ENCODE results near the gene ZDHHC14.
"Not testable (repeated sequence)": the region's sequence is repeated elsewhere in the genome, so short reads cannot be mapped to it uniquely, and the experiment has no call there.

ZDHHC14 gene

DNA sequence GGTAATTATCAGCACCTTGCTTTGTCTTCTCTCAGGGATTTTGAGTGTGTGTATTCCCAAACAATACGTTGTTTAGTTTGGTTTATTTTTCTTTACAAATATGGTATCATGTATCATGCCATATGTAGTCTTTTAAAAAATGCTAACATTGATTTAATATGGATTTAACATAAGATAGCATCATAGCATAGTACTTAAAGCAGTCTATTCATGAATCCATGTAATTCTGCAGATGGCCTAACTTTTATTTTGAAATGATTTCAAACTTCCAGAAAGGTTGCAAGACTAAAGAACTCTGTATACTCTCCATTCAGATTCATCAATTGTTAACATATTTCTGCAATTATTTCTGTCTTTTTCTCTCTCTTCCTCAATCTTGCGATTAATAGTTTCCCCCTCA lies 7.9 kb downstream of the ZDHHC14 start:
- Mint-ChIP-seq H3K27me3 (ENCODE audit: low read depth) (no peaks in the 10 kb centered on the region), H3K27ac (no peak overlapping the region), H3K4me1 (ENCODE audit: low read depth) (peaks cover 16% of the 10 kb centered on the region), H3K36me3 (ENCODE audit: low read depth) (peaks cover 32% of the 10 kb centered on the region), H3K9me3 (peaks cover 21% of the 10 kb centered on the region), H3K4me3 (no peak overlapping the region)

DNA sequence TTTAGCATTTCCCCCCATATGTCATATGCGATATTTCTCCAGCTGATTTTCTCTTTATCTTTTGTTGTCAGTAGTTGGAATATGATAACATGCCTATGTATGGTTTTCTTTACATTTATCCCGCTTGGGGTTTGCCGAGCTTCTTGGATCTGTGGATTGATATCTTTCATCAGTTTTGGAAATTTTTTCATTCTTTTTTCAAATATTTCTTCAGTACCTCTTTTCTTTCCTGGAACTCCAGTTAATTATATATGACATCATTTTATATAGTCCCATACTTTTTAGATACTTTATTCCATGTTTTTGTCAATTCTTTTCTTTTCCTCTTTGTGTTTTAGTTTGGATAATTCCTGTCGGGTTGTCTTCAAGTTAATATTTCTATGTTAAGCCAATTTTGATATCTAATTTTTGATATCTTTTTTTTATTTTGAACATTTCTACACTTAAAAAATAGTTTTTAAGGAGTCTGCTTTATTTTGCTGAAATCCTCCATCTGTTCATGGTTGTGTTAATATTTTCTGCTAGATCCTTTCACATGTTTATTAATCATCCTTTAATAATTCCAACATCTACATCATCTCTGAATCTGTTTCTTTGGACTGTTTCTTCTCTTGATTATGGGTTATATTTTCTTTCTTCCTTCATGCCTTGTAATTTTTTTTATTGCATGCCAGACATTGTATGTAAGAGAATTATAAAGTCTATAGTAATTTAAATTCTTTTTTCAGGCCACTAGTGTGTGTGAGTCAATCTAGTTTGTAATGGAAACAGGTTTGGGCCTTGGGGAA lies 9.5 kb downstream of the ZDHHC14 start:
- no peak overlapping the region for H3K4me3 Mint-ChIP-seq
- no peaks in the 10 kb centered on the region for H3K27me3 Mint-ChIP-seq (ENCODE audit: low read depth)
- peaks cover 30% of the 10 kb centered on the region for H3K36me3 Mint-ChIP-seq (ENCODE audit: low read depth)
- H3K27ac Mint-ChIP-seq, result no peak overlapping the region
- peaks cover 21% of the 10 kb centered on the region for H3K9me3 Mint-ChIP-seq
- H3K4me1 Mint-ChIP-seq (ENCODE audit: low read depth), result peaks cover 9% of the 10 kb centered on the region

DNA sequence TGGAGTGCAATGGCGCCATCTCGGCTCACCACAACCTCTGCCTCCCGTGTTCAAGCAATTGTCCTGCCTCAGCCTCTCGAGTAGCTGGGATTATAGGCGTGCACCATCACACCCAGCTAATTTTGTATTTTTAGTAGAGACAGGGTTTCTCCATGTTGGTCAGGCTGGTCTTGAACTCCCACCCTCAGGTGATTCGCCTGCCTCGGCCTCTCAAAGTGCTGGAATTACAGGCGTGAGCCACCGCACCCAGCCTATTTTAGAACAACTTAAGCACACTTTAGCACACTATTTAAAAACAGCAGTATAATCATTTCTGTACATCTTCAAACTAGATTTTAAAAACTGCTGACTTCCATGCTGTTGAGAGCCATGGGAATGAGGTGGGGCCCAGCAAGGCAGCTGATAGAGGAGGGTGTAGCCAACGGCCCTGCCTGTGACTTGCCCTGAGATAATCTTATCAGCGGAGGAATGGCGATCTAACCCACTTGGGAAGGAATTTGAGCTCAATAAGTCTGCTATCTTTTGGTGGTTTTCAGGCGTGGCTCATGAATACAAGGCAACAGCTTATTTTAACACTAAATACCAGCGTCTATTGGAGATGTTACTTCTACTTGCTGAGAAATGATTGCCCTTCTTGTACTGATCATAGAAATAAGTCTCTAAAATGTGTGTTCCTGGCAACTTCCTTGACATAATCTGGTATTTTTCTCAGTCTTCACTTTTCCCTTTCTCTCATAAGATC lies 12.1 kb downstream of the ZDHHC14 start:
- no peaks in the 10 kb centered on the region for H3K27me3 Mint-ChIP-seq (ENCODE audit: low read depth)
- no peak overlapping the region for H3K4me3 Mint-ChIP-seq
- peaks cover 26% of the 10 kb centered on the region for H3K36me3 Mint-ChIP-seq (ENCODE audit: low read depth)
- no peak overlapping the region for H3K27ac Mint-ChIP-seq
- H3K4me1 Mint-ChIP-seq (ENCODE audit: low read depth), result peaks cover 7% of the 10 kb centered on the region
- peaks cover 21% of the 10 kb centered on the region for H3K9me3 Mint-ChIP-seq

DNA sequence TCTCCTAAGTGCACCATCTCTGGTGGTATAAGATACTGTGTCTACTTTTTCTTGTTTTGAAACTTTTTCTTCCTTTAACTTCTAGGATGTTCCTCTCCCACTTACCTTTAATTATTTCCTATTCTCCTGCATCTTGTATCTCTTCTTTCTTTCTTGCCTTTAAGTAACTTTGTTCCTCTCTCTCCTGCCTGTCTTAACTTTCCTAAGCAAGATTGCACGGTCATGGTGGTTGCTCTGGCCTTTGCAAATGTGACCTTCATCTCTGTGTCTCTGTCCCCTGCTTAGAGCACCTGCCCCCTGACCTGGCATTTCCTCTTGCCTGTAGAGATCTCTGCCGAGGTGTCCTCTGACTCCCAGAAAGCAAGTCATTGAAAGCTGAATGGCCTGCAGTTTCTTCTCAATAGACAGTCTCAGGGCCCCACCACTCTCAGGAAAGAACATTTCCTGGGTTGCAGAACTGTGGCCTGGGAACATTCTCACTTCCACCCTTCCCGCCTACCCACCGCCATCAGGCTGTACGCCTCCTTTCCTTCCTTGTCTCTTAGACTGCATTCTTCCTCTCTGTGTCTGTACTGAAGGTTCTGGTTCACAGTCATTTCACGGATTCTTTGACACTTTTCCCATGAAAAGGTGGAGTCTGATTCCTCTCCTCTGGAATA lies 12.8 kb downstream of the ZDHHC14 start:
- H3K27me3 Mint-ChIP-seq (ENCODE audit: low read depth), result no peaks in the 10 kb centered on the region
- H3K4me3 Mint-ChIP-seq, result no peak overlapping the region
- no peak overlapping the region for H3K27ac Mint-ChIP-seq
- peaks cover 21% of the 10 kb centered on the region for H3K9me3 Mint-ChIP-seq
- peaks cover 24% of the 10 kb centered on the region for H3K36me3 Mint-ChIP-seq (ENCODE audit: low read depth)
- peaks cover 4% of the 10 kb centered on the region for H3K4me1 Mint-ChIP-seq (ENCODE audit: low read depth)

DNA sequence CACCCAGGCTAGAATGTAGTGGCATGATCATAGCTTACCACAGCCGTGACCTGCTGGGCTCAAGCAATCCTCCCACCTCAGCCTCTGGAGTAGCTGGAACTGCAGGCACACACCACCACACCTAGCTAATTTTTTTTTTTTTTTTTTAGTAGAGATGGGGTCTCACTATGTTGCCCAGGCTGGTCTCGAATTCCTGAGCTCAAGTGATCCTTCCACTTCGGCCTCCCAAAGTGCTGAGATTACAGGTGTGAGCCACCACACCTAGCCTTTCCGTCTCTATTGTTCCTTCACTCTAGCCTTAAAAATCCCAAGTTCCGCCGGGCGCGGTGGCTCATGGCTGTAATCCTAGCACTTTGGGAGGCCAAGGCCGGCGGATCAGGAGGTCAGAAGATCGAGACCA lies 14.2 kb downstream of the ZDHHC14 start:
- not testable (repeated sequence) for H3K27ac Mint-ChIP-seq; H3K4me1 Mint-ChIP-seq (ENCODE audit: low read depth); H3K4me3 Mint-ChIP-seq; H3K27me3 Mint-ChIP-seq (ENCODE audit: low read depth)
- Mint-ChIP-seq H3K36me3 (ENCODE audit: low read depth) (peaks cover 18% of the 10 kb centered on the region), H3K9me3 (peaks cover 17% of the 10 kb centered on the region)

DNA sequence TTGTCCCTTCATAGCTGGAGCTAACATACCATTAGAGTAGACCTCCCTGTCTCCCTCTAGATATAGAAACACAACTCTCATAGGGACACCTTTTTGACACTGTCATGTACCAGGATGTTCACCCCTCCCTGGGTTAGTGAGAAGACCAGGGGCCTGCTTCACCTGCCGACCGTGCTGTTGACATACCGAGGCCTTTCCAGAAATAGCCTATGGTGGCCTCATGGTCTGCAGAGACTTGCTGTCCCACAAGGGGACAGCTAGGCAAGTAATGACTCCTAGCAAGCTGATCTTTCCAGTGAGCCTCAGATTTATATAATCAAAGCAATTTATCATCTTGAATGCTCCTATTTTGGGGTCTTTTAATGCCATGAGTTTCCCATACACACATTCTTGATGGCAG lies 15.0 kb downstream of the ZDHHC14 start:
- peaks cover 10% of the 10 kb centered on the region for H3K9me3 Mint-ChIP-seq
- H3K4me1 Mint-ChIP-seq (ENCODE audit: low read depth), result peaks cover 6% of the 10 kb centered on the region
- no peaks in the 10 kb centered on the region for H3K27me3 Mint-ChIP-seq (ENCODE audit: low read depth)
- no peak overlapping the region for H3K27ac Mint-ChIP-seq
- H3K36me3 Mint-ChIP-seq (ENCODE audit: low read depth), result peaks cover 13% of the 10 kb centered on the region
- no peak overlapping the region for H3K4me3 Mint-ChIP-seq

DNA sequence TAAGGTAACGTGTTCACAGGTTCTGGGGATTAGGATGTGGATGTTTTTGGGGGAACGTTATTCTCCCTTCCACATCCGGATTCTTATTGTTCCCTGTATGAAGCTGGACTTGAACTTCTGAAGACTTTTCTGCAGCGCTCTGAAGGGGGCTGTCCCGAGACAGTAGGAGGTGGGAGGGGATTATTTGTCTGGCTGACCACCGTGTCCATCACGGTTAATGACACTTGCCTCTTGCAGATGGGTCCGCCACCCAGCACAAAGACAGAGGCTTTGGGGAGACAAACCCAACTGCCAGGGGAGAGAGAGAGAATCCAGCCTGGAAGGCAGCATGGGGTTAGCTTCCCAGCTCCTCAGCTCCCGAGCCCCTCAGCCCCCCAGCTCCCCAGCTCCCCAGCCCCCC lies 16.7 kb downstream of the ZDHHC14 start:
- Mint-ChIP-seq H3K4me3 (no peak overlapping the region), H3K27ac (no peak overlapping the region), H3K36me3 (ENCODE audit: low read depth) (peaks cover 3% of the 10 kb centered on the region), H3K9me3 (no peaks in the 10 kb centered on the region), H3K27me3 (ENCODE audit: low read depth) (no peaks in the 10 kb centered on the region), H3K4me1 (ENCODE audit: low read depth) (peaks cover 6% of the 10 kb centered on the region)

DNA sequence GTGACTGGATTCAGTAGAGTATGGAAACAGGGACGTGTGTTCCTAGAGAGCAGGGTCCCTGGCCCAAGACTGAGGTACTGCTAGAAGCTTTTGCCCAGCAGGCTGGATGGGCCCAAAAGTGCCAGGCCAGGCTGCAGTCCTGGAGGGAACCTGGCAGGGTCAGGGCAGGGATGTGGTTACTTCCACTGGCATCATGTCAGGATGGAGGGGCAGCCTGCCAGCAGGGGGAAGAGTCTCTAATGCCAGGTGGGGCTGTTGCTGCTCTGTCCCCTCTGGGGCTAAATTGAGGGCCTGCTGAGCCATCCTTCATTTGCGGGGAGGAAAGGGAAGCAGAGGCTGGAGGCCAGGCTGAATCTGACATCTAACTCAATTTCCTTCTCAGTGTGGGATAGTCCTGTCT lies 17.2 kb downstream of the ZDHHC14 start:
- H3K36me3 Mint-ChIP-seq (ENCODE audit: low read depth), result peaks cover 3% of the 10 kb centered on the region
- H3K4me3 Mint-ChIP-seq, result no peak overlapping the region
- no peak overlapping the region for H3K27ac Mint-ChIP-seq
- peaks cover 6% of the 10 kb centered on the region for H3K4me1 Mint-ChIP-seq (ENCODE audit: low read depth)
- no peaks in the 10 kb centered on the region for H3K27me3 Mint-ChIP-seq (ENCODE audit: low read depth)
- no peaks in the 10 kb centered on the region for H3K9me3 Mint-ChIP-seq

DNA sequence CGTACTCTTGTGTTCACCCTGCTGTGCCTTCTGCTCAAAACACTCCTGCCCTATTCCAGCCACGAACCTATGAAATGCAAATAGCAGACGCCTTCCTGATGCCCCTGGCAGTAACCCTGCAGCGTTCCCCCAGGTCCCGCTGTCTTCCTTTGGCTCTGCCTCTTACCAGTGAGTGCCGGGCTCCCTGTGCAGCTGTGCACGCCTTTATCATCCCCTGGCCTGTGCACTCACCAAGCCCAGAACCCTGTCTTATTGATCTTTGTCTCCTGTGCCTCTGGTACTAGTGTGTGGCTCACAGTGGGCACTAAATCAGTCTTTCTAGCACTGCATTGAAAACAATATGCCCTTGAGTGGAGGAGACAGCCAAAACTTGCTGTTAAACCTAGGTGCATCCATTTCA lies 19.7 kb downstream of the ZDHHC14 start:
- no peak overlapping the region for H3K27ac Mint-ChIP-seq
- H3K4me1 Mint-ChIP-seq (ENCODE audit: low read depth), result peaks cover 2% of the 10 kb centered on the region
- no peaks in the 10 kb centered on the region for H3K9me3 Mint-ChIP-seq
- H3K4me3 Mint-ChIP-seq, result no peak overlapping the region
- H3K27me3 Mint-ChIP-seq (ENCODE audit: low read depth), result no peaks in the 10 kb centered on the region
- H3K36me3 Mint-ChIP-seq (ENCODE audit: low read depth), result no peaks in the 10 kb centered on the region

DNA sequence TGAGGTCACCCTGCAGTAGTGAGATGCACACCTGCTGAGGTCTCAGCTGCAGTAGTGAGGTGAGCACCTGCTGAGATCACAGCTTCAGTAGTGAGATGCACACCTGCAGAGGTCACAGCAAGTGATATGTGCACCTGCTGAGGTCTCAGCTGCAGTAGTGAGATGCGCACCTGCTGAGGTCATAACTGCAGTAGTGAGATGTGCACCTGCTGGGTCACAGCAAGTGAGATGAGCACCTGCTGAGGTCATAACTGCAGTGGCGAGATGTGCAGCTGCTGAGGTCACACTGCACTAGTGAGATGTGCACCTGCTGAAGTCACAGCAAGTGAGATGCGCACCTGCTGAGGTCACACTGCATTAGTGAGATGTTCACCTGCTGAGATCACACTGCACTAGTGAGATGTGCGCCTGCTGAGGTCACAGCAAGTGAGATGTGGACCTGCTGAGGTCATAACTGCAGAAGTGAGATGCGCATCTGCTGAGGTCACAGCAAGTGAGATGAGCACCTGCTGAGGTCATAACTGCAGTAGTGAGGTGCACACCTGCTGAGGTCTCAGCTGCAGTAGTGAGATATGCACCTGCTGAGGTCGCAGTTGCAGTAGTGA lies 20.8 kb downstream of the ZDHHC14 start:
- Mint-ChIP-seq H3K27me3 (ENCODE audit: low read depth) (no peaks in the 10 kb centered on the region), H3K9me3 (no peaks in the 10 kb centered on the region), H3K4me3 (no peak overlapping the region), H3K36me3 (ENCODE audit: low read depth) (no peaks in the 10 kb centered on the region), H3K4me1 (ENCODE audit: low read depth) (peaks cover 2% of the 10 kb centered on the region), H3K27ac (no peak overlapping the region)

DNA sequence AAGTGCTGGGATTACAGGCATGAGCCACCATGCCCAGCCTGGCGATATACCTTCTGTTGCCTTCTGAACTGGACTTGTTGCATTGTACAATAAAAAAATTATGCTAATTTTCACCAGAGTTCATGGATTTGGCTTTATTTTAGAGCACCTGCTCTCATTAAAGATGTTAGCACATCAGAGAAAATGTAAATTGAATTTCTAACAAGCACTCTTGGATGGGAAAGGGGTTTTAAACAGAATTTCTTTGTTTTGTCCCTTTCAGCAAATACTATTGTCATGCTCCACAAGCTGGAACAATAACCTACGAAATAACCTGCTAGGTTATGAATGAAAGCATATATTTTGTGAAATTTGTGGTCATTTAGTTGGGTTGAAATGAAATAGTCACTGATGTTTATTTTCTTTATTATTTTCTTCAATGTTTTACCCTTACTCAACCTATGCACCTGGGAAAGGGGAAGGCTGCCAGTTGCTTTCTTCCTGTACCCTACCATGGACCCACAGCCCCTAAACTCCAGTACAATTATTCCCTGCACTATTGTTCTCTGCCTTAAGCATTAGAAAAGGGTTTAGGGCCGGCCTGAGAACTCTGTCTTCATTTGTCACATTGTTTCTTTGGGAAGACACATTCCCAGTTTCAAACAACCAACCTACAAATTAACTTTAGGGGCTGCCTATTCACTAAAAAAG lies 22.2 kb downstream of the ZDHHC14 start:
- Mint-ChIP-seq H3K9me3 (no peaks in the 10 kb centered on the region), H3K27me3 (ENCODE audit: low read depth) (no peaks in the 10 kb centered on the region), H3K27ac (no peak overlapping the region), H3K4me3 (no peak overlapping the region), H3K36me3 (ENCODE audit: low read depth) (no peaks in the 10 kb centered on the region), H3K4me1 (ENCODE audit: low read depth) (peaks cover 2% of the 10 kb centered on the region)

DNA sequence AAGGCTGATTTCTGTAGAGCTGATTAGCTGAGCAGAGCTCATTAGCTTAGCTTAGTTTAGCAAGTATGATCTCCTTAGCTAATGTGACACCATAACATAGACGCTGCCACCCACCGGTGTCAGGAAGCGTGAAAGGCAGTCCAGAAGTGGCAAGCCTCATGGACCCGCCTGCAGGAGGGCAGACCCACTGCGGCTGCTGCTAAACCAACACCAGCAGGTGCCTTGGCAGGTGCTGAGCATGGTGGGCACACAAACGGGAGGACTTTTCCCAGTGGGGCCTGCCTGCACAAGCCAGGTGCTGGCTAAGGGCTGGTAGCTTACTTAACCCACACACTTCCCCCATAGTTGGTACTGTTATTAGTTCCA lies 22.7 kb downstream of the ZDHHC14 start:
- peaks cover 2% of the 10 kb centered on the region for H3K4me1 Mint-ChIP-seq (ENCODE audit: low read depth)
- H3K9me3 Mint-ChIP-seq, result no peaks in the 10 kb centered on the region
- H3K27me3 Mint-ChIP-seq (ENCODE audit: low read depth), result peaks cover 3% of the 10 kb centered on the region
- H3K27ac Mint-ChIP-seq, result no peak overlapping the region
- H3K36me3 Mint-ChIP-seq (ENCODE audit: low read depth), result no peaks in the 10 kb centered on the region
- H3K4me3 Mint-ChIP-seq, result no peak overlapping the region

DNA sequence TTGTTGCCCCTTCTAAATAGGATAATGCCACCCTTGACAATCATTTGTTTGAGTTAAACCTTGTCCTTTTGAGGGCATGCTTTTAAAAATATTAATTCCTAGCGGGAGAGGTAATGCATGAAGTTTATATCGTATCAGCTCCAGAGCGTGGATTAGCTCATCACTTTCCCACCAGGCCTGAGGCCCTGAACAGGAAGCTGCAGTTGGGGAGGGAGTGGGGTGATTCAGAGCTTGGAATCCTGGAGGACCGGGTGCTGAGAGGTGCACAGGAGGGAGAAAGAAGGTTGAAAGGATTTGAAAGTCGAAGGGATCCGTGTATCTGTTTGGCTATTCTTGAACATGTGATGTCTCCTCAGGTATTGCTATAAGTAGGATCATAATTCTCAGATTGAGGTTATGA lies 25.0 kb downstream of the ZDHHC14 start:
- H3K27me3 Mint-ChIP-seq (ENCODE audit: low read depth), result peaks cover 3% of the 10 kb centered on the region
- peaks cover under 1% of the 10 kb centered on the region for H3K4me1 Mint-ChIP-seq (ENCODE audit: low read depth)
- H3K27ac Mint-ChIP-seq, result no peak overlapping the region
- no peak overlapping the region for H3K4me3 Mint-ChIP-seq
- H3K36me3 Mint-ChIP-seq (ENCODE audit: low read depth), result peaks cover 2% of the 10 kb centered on the region
- no peaks in the 10 kb centered on the region for H3K9me3 Mint-ChIP-seq

DNA sequence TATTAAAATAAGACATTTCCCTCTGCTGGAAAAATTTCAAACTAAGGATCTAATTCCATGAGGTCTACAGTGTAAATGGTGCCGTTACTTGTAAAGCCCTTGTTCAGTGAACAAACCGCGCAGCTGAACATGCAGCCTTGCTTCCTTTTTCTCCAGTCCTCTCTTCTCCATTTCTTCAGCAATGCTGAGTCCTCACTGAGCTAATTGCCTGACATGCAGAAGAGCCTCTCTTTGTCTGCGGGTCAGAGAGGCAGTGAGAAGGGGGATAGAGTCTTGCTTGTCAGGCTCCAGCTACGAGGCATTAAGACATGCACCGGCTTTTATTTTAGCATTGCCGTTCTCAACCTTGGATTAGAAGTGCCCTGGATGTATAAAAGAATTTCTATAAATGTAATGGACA lies 25.7 kb downstream of the ZDHHC14 start:
- H3K27ac Mint-ChIP-seq, result no peak overlapping the region
- peaks cover 5% of the 10 kb centered on the region for H3K4me1 Mint-ChIP-seq (ENCODE audit: low read depth)
- H3K36me3 Mint-ChIP-seq (ENCODE audit: low read depth), result peaks cover 7% of the 10 kb centered on the region
- H3K27me3 Mint-ChIP-seq (ENCODE audit: low read depth), result peaks cover 3% of the 10 kb centered on the region
- H3K4me3 Mint-ChIP-seq, result no peak overlapping the region
- no peaks in the 10 kb centered on the region for H3K9me3 Mint-ChIP-seq
